Ishikawa (cell line): ENCODE measurements around the gene RER1.

ENCODE experiments used
- EP300 ChIP-seq: IDR thresholded peaks from 2 replicates; pipeline ENCODE4 v1.6.1; 2012; ENCODE audit warnings: borderline replicate concordance
- TAF1 ChIP-seq: IDR thresholded peaks from 2 replicates; pipeline ENCODE4 v1.6.1; 2012; ENCODE audit warnings: low read depth, mild to moderate bottlenecking
- TF ChIP-seq, protein P1 (sequence below): IDR thresholded peaks from 2 replicates; pipeline ENCODE4 v1.6.1; 2012

DNA sequence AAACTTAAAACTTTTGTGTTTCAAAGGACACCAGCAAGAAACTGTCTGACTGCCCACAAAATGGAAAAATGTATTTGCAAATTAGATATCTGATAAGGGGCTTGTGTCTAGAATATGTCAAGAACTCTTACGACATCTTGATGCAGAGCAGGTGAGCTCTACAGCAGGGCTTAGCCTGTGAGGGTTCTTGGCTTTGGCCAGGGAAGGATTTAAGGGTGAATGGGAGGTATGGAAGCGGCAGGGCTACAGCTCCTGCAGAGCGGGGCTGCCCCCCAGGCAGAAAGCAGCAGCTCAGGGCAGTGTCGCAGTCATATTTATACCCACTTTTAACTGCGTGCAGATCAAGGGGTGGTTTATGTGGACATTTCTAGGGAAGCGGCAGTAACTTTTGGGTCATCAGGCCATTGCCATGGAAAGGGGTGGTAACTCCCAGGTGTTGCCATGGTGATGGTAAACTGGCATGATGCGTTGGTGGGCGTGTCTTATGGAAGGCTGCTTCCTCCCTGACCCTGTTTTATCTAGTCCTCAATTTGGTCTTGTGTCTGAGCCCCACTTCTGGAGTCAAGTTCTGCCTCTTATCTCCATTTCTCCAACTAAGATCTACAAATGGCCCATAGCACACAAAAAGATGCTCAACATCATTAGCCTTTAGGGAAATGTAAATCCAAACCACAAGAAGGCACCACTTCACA, 23.4 kb upstream of the RER1 start:
- TF ChIP-seq EP300, result no peak
- TF ChIP-seq, protein P1, sequence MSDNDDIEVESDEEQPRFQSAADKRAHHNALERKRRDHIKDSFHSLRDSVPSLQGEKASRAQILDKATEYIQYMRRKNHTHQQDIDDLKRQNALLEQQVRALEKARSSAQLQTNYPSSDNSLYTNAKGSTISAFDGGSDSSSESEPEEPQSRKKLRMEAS, result no peak
- no peak for TF ChIP-seq TAF1
